Sigmoid colon (tissue), 7 donors: Measurements from ENCODE around the gene AK5. TPM values are rescaled to one million over a fixed set of nuclear protein-coding genes. Genes with fewer than 3 reads are reported as not detected.

Experiments used
- DNase-seq: peaks from one replicate; pipeline ENCODE4 v3.0.0-alpha.2; 2019
- H3K27ac ChIP-seq, 4 donors: fragments of 200-600 bp; sonication (generic); one replicate each; pipeline ENCODE4 v1.5.1; 2016 to 2019; ENCODE audit warnings: mild to moderate bottlenecking in 1 of 4
- H3K27me3 ChIP-seq, 3 donors: fragments of 200-600 bp; sonication (generic); one replicate each; pipeline ENCODE4 v1.5.1; 2019; ENCODE audit warnings: mild to moderate bottlenecking in 1 of 3
- H3K36me3 ChIP-seq, 4 donors: fragments of 200-600 bp; sonication (generic); one replicate each; pipeline ENCODE4 v1.5.1; 2016 to 2019
- H3K4me1 ChIP-seq, 4 donors: fragments of 200-600 bp; sonication (generic); one replicate each; pipeline ENCODE4 v1.5.1; 2017 to 2019
- H3K4me3 ChIP-seq, 4 donors: fragments of 200-600 bp; sonication (generic); one replicate each; pipeline ENCODE4 v1.5.1; 2017 to 2019; ENCODE audit warnings: mild to moderate bottlenecking in 2 of 4, moderate library complexity in 1 of 4
- H3K9me3 ChIP-seq, 4 donors: fragments of 200-600 bp in 3 of 4; sonication (generic) in 3 of 4; one replicate each; pipeline versions ENCODE4 v1.5.1 to v1.6.1; 2013 to 2019
- EP300 ChIP-seq, 4 donors: sonication (generic); formaldehyde crosslinking; IDR thresholded peaks; one replicate each; pipeline ENCODE4 v1.6.1; 2017; ENCODE audit warnings: antibody characterized with exemption in 4 of 4
- POLR2A ChIP-seq, 2 donors: fragments of 450-650 bp; IDR thresholded peaks; one replicate each; pipeline ENCODE4 v1.6.1; 2016; ENCODE audit warnings: antibody characterized with exemption in 2 of 2, mild to moderate bottlenecking in 2 of 2, moderate library complexity in 2 of 2
- POLR2AphosphoS5 ChIP-seq, 4 donors: sonication (generic); formaldehyde crosslinking; IDR thresholded peaks; one replicate each; pipeline ENCODE4 v1.6.1; 2017; ENCODE audit warnings: antibody characterized with exemption in 4 of 4
- WGBS, 2 donors: extraction: QIAGEN DNeasy Blood & Tissue Kit; methylation state at CpG; one replicate each; pipeline ENCODE4 v1.1.7; 2013; 5-methylcytosine and 5-hydroxymethylcytosine counted together
- intact Hi-C: fragments of 100-400 bp; cut with DNase I; formaldehyde crosslinking; loops from one replicate; pipeline ENCODE4 v1.15.1; 2023
- polyA plus RNA-seq, 3 donors: library from polyadenylated mRNA; stranded (reverse); fragments of 200-250 nt; gene quantifications; one replicate each; pipeline ENCODE4 v1.2.3, GENCODE V29; 2013
- total RNA-seq, 4 donors: library from RNA; depleted of rRNA; stranded (reverse); fragments of >200 nt; gene quantifications; one replicate each; pipeline ENCODE4 v1.1.0, GENCODE V29; 2016
- TF ChIP-seq, protein P1 (sequence below), 4 experiments: fragments of 450-650 bp in 3 of 4; fragments of 200-600 bp in 1 of 4; IDR thresholded peaks; one replicate each; pipeline ENCODE4 v1.5.1; 2016 to 2019; ENCODE audit warnings: antibody characterized with exemption in 4 of 4, mild to moderate bottlenecking in 3 of 4, moderate library complexity in 2 of 4
- donor health status: healthy with polysubstance abuse.
- donor health status: Bipolar disorder and iron deficiency.
- donor health status: healthy.

AK5 gene
- total and polyA plus RNA-seq, 7 donors = 0.33 to 6.1 (median 1.9) TPM; not detected in 1

DNA sequence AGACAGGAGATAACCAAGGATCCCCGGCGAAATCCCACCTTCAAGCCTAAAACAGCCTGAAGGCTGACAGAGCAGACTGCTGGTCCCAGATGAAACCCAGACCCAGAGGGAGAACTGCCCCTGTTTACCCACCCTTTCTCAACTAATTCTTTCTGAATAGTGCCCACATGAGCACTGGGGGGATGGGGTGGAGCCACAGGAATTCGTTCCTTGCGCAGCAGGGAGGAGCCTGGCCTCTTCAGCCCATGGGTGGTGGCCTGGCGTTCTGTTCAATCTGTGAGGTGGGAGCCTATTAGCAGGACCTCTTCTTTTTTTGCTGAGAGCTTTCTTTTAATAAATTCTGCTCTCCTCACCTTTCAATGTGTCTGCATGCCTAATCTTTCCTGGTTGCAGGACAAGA is 6.6 kb upstream of the AK5 start:
- TF ChIP-seq, protein P1, sequence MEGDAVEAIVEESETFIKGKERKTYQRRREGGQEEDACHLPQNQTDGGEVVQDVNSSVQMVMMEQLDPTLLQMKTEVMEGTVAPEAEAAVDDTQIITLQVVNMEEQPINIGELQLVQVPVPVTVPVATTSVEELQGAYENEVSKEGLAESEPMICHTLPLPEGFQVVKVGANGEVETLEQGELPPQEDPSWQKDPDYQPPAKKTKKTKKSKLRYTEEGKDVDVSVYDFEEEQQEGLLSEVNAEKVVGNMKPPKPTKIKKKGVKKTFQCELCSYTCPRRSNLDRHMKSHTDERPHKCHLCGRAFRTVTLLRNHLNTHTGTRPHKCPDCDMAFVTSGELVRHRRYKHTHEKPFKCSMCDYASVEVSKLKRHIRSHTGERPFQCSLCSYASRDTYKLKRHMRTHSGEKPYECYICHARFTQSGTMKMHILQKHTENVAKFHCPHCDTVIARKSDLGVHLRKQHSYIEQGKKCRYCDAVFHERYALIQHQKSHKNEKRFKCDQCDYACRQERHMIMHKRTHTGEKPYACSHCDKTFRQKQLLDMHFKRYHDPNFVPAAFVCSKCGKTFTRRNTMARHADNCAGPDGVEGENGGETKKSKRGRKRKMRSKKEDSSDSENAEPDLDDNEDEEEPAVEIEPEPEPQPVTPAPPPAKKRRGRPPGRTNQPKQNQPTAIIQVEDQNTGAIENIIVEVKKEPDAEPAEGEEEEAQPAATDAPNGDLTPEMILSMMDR (IDR thresholded peaks at IDR 0.05) = no peak
- no peaks in the 10 kb centered on the region for H3K36me3 ChIP-seq
- no peaks in the 10 kb centered on the region for H3K27me3 ChIP-seq
- no peak overlapping the region for H3K27ac ChIP-seq
- H3K4me3 ChIP-seq = no peak overlapping the region
- no peaks in the 10 kb centered on the region for H3K4me1 ChIP-seq
- no peak for DNase-seq
- H3K9me3 ChIP-seq = no peaks in the 10 kb centered on the region
- intact Hi-C loops = no loop called here
- 69 to 75% methylated on average over 5 of the region's 5 CpGs for WGBS, 2 donors

DNA sequence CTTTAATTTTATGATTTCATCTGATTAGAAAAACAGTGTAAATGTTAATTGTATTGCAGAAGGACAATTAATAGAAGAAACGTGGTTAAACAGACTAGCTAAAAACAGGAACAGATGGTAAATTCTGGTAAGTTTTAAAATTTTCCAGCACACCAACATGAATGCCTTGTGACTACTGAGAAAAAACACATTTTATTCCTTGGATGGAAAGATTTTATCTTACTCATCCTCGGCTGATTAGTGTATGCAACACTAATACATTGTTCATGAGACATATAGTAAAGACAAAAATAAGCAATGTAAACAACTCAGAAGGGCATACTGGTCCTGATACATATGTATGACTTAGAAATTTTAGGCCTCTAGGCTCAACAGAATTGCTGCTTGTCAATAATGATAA is 4.9 kb upstream of the AK5 start:
- Histone ChIP-seq H3K36me3 (no peaks in the 10 kb centered on the region), H3K4me3 (no peak overlapping the region), H3K9me3 (no peaks in the 10 kb centered on the region), H3K27me3 (peaks cover 0 to 11% (median 5%) of the 10 kb centered on the region in 3 donors), H3K4me1 (peaks cover 0 to 7% (median 6%) of the 10 kb centered on the region in 4 donors), H3K27ac (no peak overlapping the region)
- 62 to 77% methylated on average over 2 of the region's 2 CpGs for WGBS, 2 donors
- intact Hi-C loops = no loop called here
- TF ChIP-seq, protein P1 (IDR thresholded peaks at IDR 0.05) = no peak
- TF ChIP-seq EP300 (IDR thresholded peaks at IDR 0.05) (no peak), POLR2A (IDR thresholded peaks at IDR 0.05) (no peak), POLR2AphosphoS5 (IDR thresholded peaks at IDR 0.05) (no peak)
- DNase-seq = no peak

DNA sequence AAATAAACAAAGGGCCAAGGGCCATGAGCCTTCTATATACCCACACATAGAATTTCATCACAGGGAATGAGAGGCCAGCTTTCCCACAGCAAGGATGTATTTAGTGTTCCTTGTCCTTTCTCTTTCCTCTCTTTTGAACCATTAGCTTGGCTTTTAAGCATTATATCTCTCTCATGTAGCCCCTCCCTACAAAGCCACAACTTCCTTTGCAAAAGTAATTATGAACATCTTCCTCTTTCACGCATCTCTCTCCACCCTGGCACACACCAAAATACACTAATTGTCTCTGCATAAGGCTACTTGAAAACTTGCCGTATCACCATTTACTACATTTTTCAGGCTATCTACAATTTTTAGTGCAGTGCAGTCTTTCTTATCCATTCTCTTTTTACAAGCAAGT is 1.9 kb upstream of the AK5 start:
- no peak overlapping the region for H3K27ac ChIP-seq
- H3K4me3 ChIP-seq = no peak overlapping the region
- no peaks in the 10 kb centered on the region for H3K36me3 ChIP-seq
- intact Hi-C loops = no loop called here
- no peak for DNase-seq
- WGBS, 2 donors = 31 to 45% methylated on average over 2 of the region's 2 CpGs
- TF ChIP-seq, protein P1 (IDR thresholded peaks at IDR 0.05) = no peak
- TF ChIP-seq EP300 (IDR thresholded peaks at IDR 0.05) = no peak
- TF ChIP-seq POLR2AphosphoS5 (IDR thresholded peaks at IDR 0.05) = no peak
- no peak for TF ChIP-seq POLR2A (IDR thresholded peaks at IDR 0.05)
- H3K27me3 ChIP-seq = peaks cover 0 to 39% (median 17%) of the 10 kb centered on the region in 3 donors
- no peaks in the 10 kb centered on the region for H3K9me3 ChIP-seq
- peaks cover 0 to 18% (median 16%) of the 10 kb centered on the region in 4 donors for H3K4me1 ChIP-seq

DNA sequence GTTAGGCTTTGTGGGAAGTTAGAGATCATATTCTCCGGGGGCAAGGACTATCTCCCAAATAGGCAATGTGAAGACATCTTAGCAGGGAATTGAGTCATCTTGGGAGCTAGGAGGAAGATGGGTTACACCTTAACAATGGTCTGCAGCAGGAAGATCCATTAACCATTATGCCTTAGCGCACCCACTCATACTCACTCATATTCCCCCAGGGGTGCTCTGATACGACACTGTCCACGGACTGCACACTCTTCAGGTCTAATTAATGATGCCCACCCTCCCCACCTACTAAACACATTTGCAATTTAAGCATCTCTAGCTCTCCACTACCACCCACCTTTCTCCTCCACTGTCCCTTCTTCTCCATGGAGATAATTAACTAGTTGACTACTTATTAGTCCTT is 857 bp upstream of the AK5 start:
- no peaks in the 10 kb centered on the region for H3K9me3 ChIP-seq
- DNase-seq = no peak
- H3K4me3 ChIP-seq = no peak overlapping the region
- H3K36me3 ChIP-seq = no peaks in the 10 kb centered on the region
- H3K4me1 ChIP-seq = peaks cover 0 to 18% (median 16%) of the 10 kb centered on the region in 4 donors
- WGBS, 2 donors = 82 to 83% methylated on average over 4 of the region's 4 CpGs
- peaks cover 0 to 39% (median 17%) of the 10 kb centered on the region in 3 donors for H3K27me3 ChIP-seq
- TF ChIP-seq POLR2A (IDR thresholded peaks at IDR 0.05) = no peak
- TF ChIP-seq EP300 (IDR thresholded peaks at IDR 0.05) = no peak
- TF ChIP-seq, protein P1 (IDR thresholded peaks at IDR 0.05) = no peak
- TF ChIP-seq POLR2AphosphoS5 (IDR thresholded peaks at IDR 0.05) = no peak
- intact Hi-C loops = no loop called here
- no peak overlapping the region for H3K27ac ChIP-seq

DNA sequence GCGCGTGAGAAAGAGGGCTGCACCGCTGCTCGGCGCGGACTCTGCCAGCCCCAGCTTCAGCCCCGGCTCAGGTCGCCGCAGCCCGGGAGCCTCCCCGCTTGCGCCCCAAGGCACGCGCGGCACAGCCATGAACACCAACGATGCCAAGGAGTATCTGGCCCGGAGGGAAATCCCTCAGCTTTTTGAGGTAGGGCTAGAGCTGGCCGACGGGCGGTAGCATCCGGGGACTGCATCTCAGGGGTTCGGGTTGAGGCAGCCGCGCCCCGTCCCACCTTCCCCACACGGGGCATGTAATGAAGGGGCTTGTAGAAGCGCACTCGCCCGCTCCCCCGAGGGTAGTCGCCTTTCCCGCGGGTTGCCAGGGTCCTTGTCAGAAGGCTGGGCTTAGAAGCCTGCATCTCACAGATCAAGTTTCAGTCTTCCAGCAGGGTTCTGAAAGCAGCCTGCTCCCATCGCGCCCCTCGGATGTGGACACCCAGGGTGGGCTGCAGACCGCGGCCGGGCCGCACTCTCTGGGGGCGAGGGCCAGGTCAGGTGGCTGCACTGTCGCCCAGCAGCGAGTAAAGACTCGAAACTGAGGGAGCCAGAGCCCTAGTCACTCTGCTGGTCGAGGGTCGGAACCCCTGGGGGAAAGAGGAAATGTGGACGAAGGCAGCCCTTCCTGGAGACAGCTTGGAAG is 507 bp downstream of the AK5 start:
- TF ChIP-seq, protein P1 (IDR thresholded peaks at IDR 0.05) = no peak
- TF ChIP-seq POLR2AphosphoS5 (IDR thresholded peaks at IDR 0.05) = no peak
- TF ChIP-seq EP300 (IDR thresholded peaks at IDR 0.05) = no peak
- no peak for TF ChIP-seq POLR2A (IDR thresholded peaks at IDR 0.05)
- Histone ChIP-seq H3K36me3 (no peaks in the 10 kb centered on the region), H3K9me3 (no peaks in the 10 kb centered on the region), H3K27me3 (peaks cover 0 to 39% (median 17%) of the 10 kb centered on the region in 3 donors), H3K4me1 (peaks cover 0 to 18% (median 16%) of the 10 kb centered on the region in 4 donors), H3K27ac (no peak overlapping the region), H3K4me3 (peak overlapping the region; percentile 9 to 58 (median 49))
- DNase-seq = no peak
- intact Hi-C loops = no loop called here
- 1 to 4% methylated on average over 47 of the region's 47 CpGs for WGBS, 2 donors
